GDM1 (cell line): Measurements from ENCODE around the gene TCEA2.
"Not testable (repeated sequence)": the region's sequence is repeated elsewhere in the genome, so short reads cannot be mapped to it uniquely, and the experiment has no call there.

ENCODE experiments used
- DNase-seq: peaks from one replicate; lab custom pipeline; 2025; lab: John Stamatoyannopoulos, UW

TCEA2 gene

GRCh38 chr20:64108731-64109681 is 46.0 kb downstream of the TCEA2 start:
- DNase-seq = no peak

GRCh38 chr20:64109831-64110391 is 46.9 kb downstream of the TCEA2 start:
- no peak for DNase-seq

- DNase-seq = no peak
These were observed 47.5 kb downstream of the TCEA2 start for GRCh38 chr20:64110411-64111068.

DNA sequence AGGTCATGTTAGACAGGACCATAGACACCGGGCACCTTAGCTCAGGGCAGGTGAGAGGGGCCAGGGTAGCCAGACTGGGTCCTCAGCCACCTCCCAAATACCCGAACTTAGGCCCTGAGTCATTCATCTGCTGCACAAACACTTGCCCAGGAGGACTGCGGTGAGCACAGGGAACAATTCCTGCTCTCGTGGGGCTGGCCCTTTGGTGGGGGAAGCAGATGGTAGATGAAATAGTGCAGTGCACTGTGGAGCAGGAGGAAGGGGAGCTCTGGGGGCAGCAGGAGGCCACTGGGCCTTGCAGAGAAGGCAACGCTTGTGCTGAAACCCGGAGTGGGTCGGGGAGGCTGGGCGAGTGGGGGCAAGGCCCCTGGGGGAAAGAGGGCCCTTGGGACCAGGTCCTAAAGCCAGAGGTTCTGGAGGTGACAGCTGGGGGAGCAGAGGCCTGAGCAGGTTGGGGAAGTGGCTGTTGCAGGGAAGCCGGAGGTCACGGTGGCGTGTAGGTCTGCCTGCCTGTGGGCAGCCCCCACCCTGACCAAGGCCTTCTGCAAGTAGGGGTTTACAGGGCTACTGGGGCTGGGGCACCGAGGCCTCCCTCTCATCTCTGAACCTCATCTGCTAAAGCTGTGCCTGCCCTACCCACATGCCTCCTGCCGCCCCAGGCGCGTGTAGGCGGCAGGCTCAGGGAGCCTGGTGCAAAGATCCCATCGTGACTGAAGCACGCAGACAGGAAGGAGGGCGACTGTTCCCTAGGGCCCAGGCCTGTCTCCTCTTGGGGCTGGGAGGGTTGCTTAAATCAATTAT is 49.0 kb downstream of the TCEA2 start:
- DNase-seq = peak; percentile 51

DNA sequence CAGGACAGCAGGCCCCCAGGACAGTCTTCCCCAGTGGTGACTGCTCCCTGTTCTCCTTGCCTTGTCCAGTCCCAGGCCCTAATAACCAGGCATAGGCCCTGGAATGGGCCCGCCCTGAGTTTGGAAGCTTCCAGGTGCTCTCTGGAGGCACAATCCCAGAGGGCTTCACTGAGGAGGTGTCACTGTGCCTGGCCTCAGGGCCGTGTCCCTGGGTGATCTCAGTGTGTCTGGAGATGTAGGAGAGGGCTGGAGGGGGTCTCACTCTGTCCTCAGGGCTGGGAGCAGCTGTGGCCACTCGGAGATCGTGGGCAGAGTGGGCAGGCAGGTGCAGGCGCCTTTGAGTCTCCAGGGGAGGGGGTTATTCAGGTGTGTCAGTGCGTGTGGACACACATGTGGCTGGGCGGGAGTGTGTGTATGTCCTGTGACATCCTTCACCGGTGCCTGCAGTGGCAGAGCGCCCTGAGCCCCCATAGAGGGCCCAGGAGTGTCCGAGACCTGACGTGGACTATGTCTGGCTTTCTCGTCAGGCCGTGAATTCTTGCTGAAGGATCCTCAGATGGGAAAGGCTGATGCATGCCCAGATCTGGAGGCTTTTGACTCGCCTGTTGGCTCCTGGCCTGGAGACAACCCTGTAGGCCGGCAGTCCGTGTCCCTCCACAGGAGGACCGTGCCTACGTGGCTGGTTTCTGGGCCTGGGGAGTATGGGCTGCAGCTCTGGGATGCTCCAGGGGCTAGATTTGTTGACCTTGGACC is 49.9 kb downstream of the TCEA2 start:
- no peak for DNase-seq

GRCh38 chr20:64113444-64113775 is 50.4 kb downstream of the TCEA2 start:
- DNase-seq = no peak

DNA sequence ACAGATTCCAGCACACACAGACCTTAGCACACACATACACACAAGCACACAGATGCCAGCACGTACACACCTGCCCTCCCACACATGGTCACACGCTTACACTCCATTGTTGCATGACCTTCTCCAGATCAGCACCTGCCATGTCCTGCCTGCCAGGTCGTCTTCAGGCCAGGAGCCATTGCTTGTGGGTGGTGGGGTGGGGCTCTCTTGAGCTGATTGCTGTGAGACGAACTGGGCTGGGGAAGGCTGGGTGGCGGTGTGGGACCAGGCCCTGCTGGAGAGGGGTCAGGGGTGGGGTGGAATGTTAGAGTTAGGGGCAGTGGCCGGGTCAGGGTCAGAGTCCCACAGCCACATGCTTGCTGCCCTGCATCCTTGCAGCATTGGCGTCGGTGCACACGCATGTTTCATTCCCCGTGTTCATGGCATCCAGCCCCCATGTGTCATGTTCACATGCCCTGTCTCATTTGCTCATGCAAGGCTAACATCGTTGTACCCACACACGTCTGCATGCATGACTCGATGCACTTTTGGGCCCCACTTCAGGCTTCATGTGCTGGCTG is 50.9 kb downstream of the TCEA2 start:
- no peak for DNase-seq

GRCh38 chr20:64114356-64114971 is 51.5 kb downstream of the TCEA2 start:
- no peak for DNase-seq

DNA sequence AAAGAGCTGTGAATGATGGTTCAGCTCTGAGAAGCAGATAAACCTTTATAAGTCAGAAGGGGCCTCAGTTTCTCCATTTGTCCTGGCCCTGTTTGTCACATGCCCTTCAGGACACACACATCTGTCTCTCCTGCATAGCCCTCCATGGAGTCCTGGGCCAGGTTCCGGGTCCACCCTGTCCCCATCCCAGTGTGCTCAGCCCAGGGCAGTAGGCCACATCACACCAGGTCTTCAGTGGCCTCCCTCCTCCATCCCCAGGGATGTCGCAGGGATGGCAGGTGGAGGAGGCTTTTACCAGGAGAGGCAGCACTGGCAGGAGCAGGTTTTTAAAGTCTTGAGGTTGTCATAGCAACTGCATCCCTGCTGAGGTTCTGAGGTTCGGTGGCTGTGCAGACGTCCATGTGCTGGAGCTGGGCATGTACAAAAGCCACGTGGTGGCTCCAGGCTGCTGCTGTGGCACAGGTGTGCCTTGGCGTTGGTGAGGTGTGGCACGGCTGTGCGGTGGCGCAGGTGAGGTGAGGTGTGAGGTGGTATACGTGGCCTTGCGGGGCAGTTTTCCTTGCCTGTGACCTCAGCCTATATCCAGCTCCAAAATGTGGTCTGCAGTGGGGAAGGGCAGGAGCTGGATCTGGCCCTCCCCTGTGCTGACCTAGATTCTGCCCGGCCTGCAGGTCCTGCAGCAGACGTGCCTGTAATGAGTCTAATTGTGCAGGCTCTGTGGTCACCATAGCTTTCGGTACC is 52.3 kb downstream of the TCEA2 start:
- no peak for DNase-seq

DNA sequence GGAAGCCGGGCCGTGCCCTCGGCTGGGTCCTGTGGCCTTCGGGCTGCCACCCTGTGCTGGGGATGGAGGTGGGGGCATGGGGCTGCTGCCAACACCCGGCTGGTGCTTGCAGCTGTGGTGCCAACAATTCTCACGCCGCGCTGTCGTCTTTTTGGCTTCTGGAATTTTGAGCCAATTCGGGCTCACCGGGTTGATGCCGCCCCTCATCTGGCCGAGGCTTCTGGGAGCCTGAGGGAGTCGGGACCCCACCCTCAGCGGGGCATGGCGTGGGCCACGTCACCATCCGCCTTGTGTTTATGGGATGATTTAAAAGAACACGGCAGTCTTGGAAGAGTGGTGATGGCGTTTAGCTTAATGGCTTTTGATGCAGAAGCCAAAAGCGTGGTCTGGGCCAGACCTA is 53.0 kb downstream of the TCEA2 start:
- DNase-seq = no peak

DNA sequence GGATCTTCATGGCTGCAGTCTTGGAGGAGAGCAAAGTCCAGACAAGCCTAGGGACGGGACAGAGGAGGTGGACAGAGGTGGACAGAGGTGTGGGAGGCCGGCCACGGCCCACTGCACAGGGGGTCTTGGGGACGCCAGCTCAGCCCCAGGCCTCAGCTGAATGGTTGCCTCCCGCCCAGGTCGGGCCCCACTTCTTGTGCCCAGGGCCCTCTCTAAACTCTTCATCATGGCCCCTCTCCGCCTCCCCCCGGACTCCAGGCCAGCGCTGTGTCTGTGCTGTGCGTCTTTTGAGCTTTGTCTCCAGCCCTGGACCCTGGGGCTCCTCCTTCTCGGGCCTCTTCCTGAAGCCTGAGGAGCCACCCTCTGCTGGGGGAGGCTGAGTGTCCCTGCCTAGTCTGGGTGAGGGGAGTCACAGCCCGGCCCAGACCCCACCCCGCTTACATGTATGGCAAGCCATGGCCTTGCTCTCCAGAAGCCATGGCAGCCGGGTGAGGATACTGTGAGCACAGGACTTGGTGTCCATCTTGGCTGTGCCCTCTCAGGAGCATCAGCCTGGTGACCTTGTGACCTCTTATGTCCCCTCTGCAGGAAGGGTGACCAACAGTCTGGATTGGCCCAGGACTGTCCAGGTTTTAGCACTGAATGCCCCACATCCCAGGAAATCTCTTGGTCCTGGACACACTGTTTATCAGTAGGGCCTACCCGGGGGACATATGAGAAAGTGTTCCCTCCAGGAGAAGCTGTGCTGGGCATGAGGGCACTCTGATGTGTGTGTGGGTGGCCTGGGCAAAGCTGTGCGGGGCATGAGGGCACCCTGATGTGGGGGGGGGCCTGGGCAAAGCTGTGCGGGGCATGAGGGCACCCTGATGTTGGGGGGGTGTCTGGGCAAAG is 53.8 kb downstream of the TCEA2 start:
- DNase-seq = no peak

- DNase-seq = not testable (repeated sequence)
These were observed 54.4 kb downstream of the TCEA2 start for GRCh38 chr20:64117432-64117777.

- DNase-seq = no peak
These were observed 56.3 kb downstream of the TCEA2 start for GRCh38 chr20:64119301-64119680.

- no peak for DNase-seq
These were observed 56.8 kb downstream of the TCEA2 start for GRCh38 chr20:64119681-64120341.

GRCh38 chr20:64121586-64121985 is 58.6 kb downstream of the TCEA2 start:
- no peak for DNase-seq
